ENCODE results near the gene COL13A1. TPM values are rescaled to one million over a fixed set of nuclear protein-coding genes. Genes with fewer than 3 reads are reported as not detected.

COL13A1 gene
- total RNA-seq, 1 experiment from 2014 or later, result 5.9 TPM

DNA sequence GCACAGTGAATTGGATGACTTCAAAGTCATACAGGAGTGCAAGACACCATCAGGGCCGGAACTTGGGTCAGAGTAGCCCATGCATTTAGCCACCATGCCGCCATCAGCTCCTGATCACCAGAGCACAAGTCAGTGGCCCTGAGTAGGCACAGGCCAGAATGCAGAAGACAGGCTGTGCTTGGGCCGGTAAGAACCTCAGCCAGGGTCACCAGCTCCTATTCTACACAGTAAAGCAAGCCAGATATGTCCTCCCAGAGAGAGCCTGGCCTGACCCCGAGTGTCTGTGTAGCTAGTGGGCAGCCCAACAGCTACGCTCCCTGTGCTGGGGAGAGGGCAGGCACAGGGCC lies 44.5 kb upstream of the COL13A1 start (continued):
- TF ChIP-seq, protein P1, sequence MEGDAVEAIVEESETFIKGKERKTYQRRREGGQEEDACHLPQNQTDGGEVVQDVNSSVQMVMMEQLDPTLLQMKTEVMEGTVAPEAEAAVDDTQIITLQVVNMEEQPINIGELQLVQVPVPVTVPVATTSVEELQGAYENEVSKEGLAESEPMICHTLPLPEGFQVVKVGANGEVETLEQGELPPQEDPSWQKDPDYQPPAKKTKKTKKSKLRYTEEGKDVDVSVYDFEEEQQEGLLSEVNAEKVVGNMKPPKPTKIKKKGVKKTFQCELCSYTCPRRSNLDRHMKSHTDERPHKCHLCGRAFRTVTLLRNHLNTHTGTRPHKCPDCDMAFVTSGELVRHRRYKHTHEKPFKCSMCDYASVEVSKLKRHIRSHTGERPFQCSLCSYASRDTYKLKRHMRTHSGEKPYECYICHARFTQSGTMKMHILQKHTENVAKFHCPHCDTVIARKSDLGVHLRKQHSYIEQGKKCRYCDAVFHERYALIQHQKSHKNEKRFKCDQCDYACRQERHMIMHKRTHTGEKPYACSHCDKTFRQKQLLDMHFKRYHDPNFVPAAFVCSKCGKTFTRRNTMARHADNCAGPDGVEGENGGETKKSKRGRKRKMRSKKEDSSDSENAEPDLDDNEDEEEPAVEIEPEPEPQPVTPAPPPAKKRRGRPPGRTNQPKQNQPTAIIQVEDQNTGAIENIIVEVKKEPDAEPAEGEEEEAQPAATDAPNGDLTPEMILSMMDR (IDR thresholded peaks at IDR 0.05 in 2 of 3, conservative IDR thresholded peaks at IDR 0.05 in 1 of 3; ENCODE audit: borderline replicate concordance in 1 of 3, insufficient read depth in 1 of 3, low read depth in 2 of 3, low read length in 2 of 3), result no peak
- TF ChIP-seq CBX3 (IDR thresholded peaks at IDR 0.05; ENCODE audit: low read depth) (no peak), ZNF274 (IDR thresholded peaks at IDR 0.05; ENCODE audit: low read depth, low read length) (no peak), YY1 (IDR thresholded peaks at IDR 0.05; ENCODE audit: extremely low read depth, insufficient replicate concordance, low read depth, low read length) (no peak), POLR2AphosphoS5 (IDR thresholded peaks at IDR 0.05; ENCODE audit: low read depth, low read length) (no peak)
- TF ChIP-seq, protein P2, sequence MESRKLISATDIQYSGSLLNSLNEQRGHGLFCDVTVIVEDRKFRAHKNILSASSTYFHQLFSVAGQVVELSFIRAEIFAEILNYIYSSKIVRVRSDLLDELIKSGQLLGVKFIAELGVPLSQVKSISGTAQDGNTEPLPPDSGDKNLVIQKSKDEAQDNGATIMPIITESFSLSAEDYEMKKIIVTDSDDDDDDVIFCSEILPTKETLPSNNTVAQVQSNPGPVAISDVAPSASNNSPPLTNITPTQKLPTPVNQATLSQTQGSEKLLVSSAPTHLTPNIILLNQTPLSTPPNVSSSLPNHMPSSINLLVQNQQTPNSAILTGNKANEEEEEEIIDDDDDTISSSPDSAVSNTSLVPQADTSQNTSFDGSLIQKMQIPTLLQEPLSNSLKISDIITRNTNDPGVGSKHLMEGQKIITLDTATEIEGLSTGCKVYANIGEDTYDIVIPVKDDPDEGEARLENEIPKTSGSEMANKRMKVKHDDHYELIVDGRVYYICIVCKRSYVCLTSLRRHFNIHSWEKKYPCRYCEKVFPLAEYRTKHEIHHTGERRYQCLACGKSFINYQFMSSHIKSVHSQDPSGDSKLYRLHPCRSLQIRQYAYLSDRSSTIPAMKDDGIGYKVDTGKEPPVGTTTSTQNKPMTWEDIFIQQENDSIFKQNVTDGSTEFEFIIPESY (IDR thresholded peaks at IDR 0.05; ENCODE audit: extremely low read depth, insufficient replicate concordance, low read length), result no peak
- TF ChIP-seq, protein P3, sequence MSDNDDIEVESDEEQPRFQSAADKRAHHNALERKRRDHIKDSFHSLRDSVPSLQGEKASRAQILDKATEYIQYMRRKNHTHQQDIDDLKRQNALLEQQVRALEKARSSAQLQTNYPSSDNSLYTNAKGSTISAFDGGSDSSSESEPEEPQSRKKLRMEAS (IDR thresholded peaks at IDR 0.05), result no peak

DNA sequence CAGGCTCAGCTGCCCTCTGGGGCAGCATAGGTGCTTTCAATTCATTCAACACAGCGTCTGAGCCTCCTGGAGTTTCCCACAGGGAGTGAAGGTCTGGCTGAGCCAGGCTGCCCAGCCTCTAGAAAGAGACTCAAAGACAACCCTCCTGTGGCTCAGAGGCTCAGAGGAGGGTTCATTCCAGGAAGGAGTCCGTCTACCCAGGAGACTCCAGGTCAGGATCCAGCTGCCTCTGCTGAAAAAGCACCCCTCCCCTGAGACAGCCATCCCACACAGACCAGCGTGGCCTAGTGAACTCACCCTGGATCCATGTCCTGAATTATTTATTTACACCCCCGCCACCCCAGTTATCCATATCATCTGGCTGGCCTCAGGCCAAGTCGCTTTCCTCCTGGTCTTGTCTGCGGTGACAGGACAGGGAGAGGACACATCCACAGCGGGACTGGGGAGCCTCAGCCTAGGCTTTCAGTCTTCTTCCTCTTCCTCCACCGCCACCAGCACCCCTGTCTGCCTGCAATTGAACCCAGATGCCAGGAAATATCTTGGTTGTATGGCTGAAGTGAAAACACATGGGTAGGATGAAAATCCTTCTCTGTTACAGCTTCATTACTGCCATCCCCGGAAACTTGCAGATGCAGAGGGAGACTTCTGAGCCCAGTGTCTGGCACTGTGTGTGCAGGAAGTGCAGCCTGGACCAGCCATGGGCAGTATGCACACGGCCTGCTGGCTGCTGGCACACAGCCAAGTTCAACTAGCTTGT lies 44.0 kb upstream of the COL13A1 start:
- ChIA-PET POLR2A (no interaction called here), CTCF (interaction anchor here (1.1 kb wide), 1 partner anchor 32 kb away, joined by 3 read pairs; no protein-coding TSS in a partner anchor), RAD21 (ENCODE audit: low non-redundant PET in 1 of 2, low total read pairs in 2 of 2, uncharacterized antibody in 2 of 2, unreplicated experiment in 2 of 2) (no interaction called here)
- DNase-seq (ENCODE audit: low read depth, low spot score) (no peak), ATAC-seq (no peak)
- no peak overlapping the region for H3K4me3 ChIP-seq (replicated peaks in 1 of 2; ENCODE audit: low read depth in 1 of 2, low read length in 2 of 2)
- no peak for TF ChIP-seq EZH2 (IDR thresholded peaks at IDR 0.05)
- TF ChIP-seq SRF (IDR thresholded peaks at IDR 0.05; ENCODE audit: low read depth), result no peak
- no peak for TF ChIP-seq SIN3A (IDR thresholded peaks at IDR 0.05; ENCODE audit: low read depth)
- TF ChIP-seq ELF1 (IDR thresholded peaks at IDR 0.05; ENCODE audit: borderline replicate concordance, low read depth), result no peak
- TF ChIP-seq POLR2A (IDR thresholded peaks at IDR 0.05; ENCODE audit: borderline replicate concordance, extremely low read depth, insufficient read depth, insufficient read length), result no peak
- TF ChIP-seq FOSL1 (IDR thresholded peaks at IDR 0.05; ENCODE audit: low read depth), result no peak
- no peak for TF ChIP-seq SP1 (IDR thresholded peaks at IDR 0.05; ENCODE audit: low read depth)
- no peak for TF ChIP-seq JUND (IDR thresholded peaks at IDR 0.05)
- TF ChIP-seq RAD21 (IDR thresholded peaks at IDR 0.05; ENCODE audit: low read depth), result no peak
- TF ChIP-seq ZNF274 (IDR thresholded peaks at IDR 0.05; ENCODE audit: low read depth, low read length), result no peak
- TF ChIP-seq TCF7L2 (IDR thresholded peaks at IDR 0.05; ENCODE audit: borderline replicate concordance, extremely low read depth, insufficient read depth, insufficient read length), result no peak
- no peak overlapping the region for H3K4me2 ChIP-seq (ENCODE audit: low read length)
- no peaks in the 10 kb centered on the region for H4K20me1 ChIP-seq (ENCODE audit: insufficient read depth)
- no peak overlapping the region for H3K27ac ChIP-seq (ENCODE audit: low read depth, low read length)
- no peak overlapping the region for H3K9ac ChIP-seq (ENCODE audit: low read length)
- H3K27me3 ChIP-seq (ENCODE audit: insufficient read depth, low read length), result no peaks in the 10 kb centered on the region
- H3K36me3 ChIP-seq (ENCODE audit: control insufficient read depth in 1 of 2, insufficient read depth in 2 of 2, low read length in 2 of 2), result no peaks in the 10 kb centered on the region
- H2AFZ ChIP-seq (ENCODE audit: low read depth, low read length, poor library complexity, severe bottlenecking), result no peak overlapping the region
- H3K9me2 ChIP-seq (ENCODE audit: insufficient read depth), result no peaks in the 10 kb centered on the region
- no TSS peak for BruUV-seq (replicated peaks)
- intact Hi-C loops (cut with micrococcal nuclease), result no loop called here
- H3K79me2 ChIP-seq (ENCODE audit: insufficient read depth, low read length), result no peaks in the 10 kb centered on the region
- no peaks in the 10 kb centered on the region for H3K9me3 ChIP-seq (ENCODE audit: control insufficient read depth in 1 of 2, insufficient read depth in 1 of 2, low read depth in 1 of 2, low read length in 2 of 2)
- no peaks in the 10 kb centered on the region for H3K4me1 ChIP-seq (ENCODE audit: control insufficient read depth in 1 of 2, insufficient read depth in 2 of 2, low read length in 2 of 2)
